HCT116 (cell line): ENCODE results near the gene HNRNPL.

Experiments used
- ATF3 ChIP-seq: IDR thresholded peaks from 2 replicates; pipeline ENCODE4 v1.6.1; 2012
- CEBPB ChIP-seq: IDR thresholded peaks from 2 replicates; pipeline ENCODE4 v1.6.1; 2012; ENCODE audit warnings: low read depth
- CTCF ChIP-seq, 3 experiments: fragments of 200-600 bp in 1 of 3; sonication (generic) in 1 of 3; IDR thresholded peaks in 2 of 3; conservative IDR thresholded peaks in 1 of 3; 2 replicates each; pipeline ENCODE4 v1.5.1; 2012 to 2017; ENCODE audit warnings: low read depth in 2 of 3, low read length in 2 of 3, antibody characterized with exemption in 1 of 3, borderline replicate concordance in 1 of 3, control low read depth in 1 of 3, mild to moderate bottlenecking in 1 of 3, mixed read lengths in 1 of 3, mixed run types in 1 of 3, moderate library complexity in 1 of 3; ENCODE audit not compliant: insufficient read depth in 1 of 3
- EZH2 ChIP-seq: fragments of 200-600 bp; sonication (generic); IDR thresholded peaks from 2 replicates; pipeline ENCODE4 v1.6.1; 2017; ENCODE audit warnings: antibody characterized with exemption, mixed run types
- EZH2phosphoT487 ChIP-seq: fragments of 200-600 bp; IDR thresholded peaks from 2 replicates; pipeline ENCODE4 v1.6.1; 2018; ENCODE audit warnings: antibody characterized with exemption, borderline replicate concordance
- MAX ChIP-seq: IDR thresholded peaks from 2 replicates; pipeline ENCODE4 v1.6.1; 2012
- POLR2A ChIP-seq: IDR thresholded peaks from 2 replicates; pipeline ENCODE4 v1.7.0; 2011; ENCODE audit warnings: borderline replicate concordance; ENCODE audit not compliant: insufficient read depth, insufficient read length; ENCODE audit errors: extremely low read depth
- RAD21 ChIP-seq: IDR thresholded peaks from 2 replicates; pipeline ENCODE4 v1.6.1; 2012; ENCODE audit warnings: low read depth, mild to moderate bottlenecking
- ZNF274 ChIP-seq: fragments of 200-500 bp; sonication (Bioruptor generic); IDR thresholded peaks from 2 replicates; pipeline ENCODE4 v1.6.1; 2014; ENCODE audit warnings: mild to moderate bottlenecking, low read depth, low read length, inconsistent platforms

- TF ChIP-seq RAD21 (no peak), POLR2A (no peak), CTCF (IDR thresholded peaks at IDR 0.05 in 2 of 3, conservative IDR thresholded peaks at IDR 0.05 in 1 of 3; ENCODE audit: borderline replicate concordance in 1 of 3, insufficient read depth in 1 of 3, low read depth in 2 of 3, low read length in 2 of 3) (no peak), ATF3 (no peak), EZH2 (no peak), EZH2phosphoT487 (no peak), CEBPB (no peak), MAX (no peak), ZNF274 (no peak)
Measured at GRCh38 chr19:38868551-38868950, 18.8 kb upstream of the HNRNPL start.
